GM18502 (cell line): ENCODE results near the gene TAF11L14.

Experiments used
- ATAC-seq: cut with Tn5 transposase; IDR thresholded peaks from one replicate; pipeline ENCODE4 v1.9.1; 2021; ENCODE audit warnings: mild to moderate bottlenecking; ENCODE audit not compliant: unreplicated experiment, poor library complexity

TAF11L14 gene

GRCh38 chr5:17678751-17679324 is 44.6 kb downstream of the TAF11L14 start:
- no peak for ATAC-seq

GRCh38 chr5:17679597-17680203 is 45.4 kb downstream of the TAF11L14 start:
- no peak for ATAC-seq

GRCh38 chr5:17680737-17681136 is 46.5 kb downstream of the TAF11L14 start:
- no peak for ATAC-seq
